ENCODE results near the gene LOXL3. TPM values are rescaled to one million over a fixed set of nuclear protein-coding genes. Genes with fewer than 3 reads are reported as not detected.

The LOXL3 gene
- total RNA-seq, 3 donors from 2014 or later (not counting 1 experiment from before 2014, with no cell fraction given) = 0.43 to 2.0 (median 0.93) TPM

GRCh38 chr2:74555610-74556103 lies 1.9 kb upstream of the LOXL3 start:
- H3K4me1 Mint-ChIP-seq = peaks cover 14 to 42% of the 10 kb centered on the region in 2 donors
- Histone ChIP-seq H3K27ac (ENCODE audit: low read length) (peak overlapping the region; percentile 66), H3K4me3 (ENCODE audit: low read length) (peak overlapping the region; percentile 70), H3K9me3 (ENCODE audit: control insufficient read depth, insufficient read depth, low read length) (no peaks in the 10 kb centered on the region), H3K27me3 (ENCODE audit: control insufficient read depth, insufficient read depth, low read length) (no peaks in the 10 kb centered on the region), H3K36me3 (ENCODE audit: control insufficient read depth, insufficient read depth, low read length) (peaks cover 6% of the 10 kb centered on the region), H3K4me1 (ENCODE audit: control insufficient read depth, insufficient read depth, low read length) (peaks cover 24% of the 10 kb centered on the region)
- ATAC-seq (no peak), DNase-seq (no peak)
- peak overlapping the region; percentile 92 for H3K4me3 Mint-ChIP-seq
- H3K27me3 Mint-ChIP-seq (ENCODE audit: low read depth in 2 of 2) = peaks cover 10 to 20% of the 10 kb centered on the region in 2 donors
- H3K36me3 Mint-ChIP-seq = no peaks in the 10 kb centered on the region
- 66% methylated on average over 17 of the region's 17 CpGs for whole genome bisulfite sequencing (ENCODE audit: insufficient coverage)
- no peaks in the 10 kb centered on the region for H3K9me3 Mint-ChIP-seq
- TF ChIP-seq, protein P1, sequence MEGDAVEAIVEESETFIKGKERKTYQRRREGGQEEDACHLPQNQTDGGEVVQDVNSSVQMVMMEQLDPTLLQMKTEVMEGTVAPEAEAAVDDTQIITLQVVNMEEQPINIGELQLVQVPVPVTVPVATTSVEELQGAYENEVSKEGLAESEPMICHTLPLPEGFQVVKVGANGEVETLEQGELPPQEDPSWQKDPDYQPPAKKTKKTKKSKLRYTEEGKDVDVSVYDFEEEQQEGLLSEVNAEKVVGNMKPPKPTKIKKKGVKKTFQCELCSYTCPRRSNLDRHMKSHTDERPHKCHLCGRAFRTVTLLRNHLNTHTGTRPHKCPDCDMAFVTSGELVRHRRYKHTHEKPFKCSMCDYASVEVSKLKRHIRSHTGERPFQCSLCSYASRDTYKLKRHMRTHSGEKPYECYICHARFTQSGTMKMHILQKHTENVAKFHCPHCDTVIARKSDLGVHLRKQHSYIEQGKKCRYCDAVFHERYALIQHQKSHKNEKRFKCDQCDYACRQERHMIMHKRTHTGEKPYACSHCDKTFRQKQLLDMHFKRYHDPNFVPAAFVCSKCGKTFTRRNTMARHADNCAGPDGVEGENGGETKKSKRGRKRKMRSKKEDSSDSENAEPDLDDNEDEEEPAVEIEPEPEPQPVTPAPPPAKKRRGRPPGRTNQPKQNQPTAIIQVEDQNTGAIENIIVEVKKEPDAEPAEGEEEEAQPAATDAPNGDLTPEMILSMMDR (IDR thresholded peaks at IDR 0.05) = no peak
- peak overlapping the region; percentile 80 to 89 for H3K27ac Mint-ChIP-seq
- intact Hi-C loops (cut with micrococcal nuclease) = no loop called here

DNA sequence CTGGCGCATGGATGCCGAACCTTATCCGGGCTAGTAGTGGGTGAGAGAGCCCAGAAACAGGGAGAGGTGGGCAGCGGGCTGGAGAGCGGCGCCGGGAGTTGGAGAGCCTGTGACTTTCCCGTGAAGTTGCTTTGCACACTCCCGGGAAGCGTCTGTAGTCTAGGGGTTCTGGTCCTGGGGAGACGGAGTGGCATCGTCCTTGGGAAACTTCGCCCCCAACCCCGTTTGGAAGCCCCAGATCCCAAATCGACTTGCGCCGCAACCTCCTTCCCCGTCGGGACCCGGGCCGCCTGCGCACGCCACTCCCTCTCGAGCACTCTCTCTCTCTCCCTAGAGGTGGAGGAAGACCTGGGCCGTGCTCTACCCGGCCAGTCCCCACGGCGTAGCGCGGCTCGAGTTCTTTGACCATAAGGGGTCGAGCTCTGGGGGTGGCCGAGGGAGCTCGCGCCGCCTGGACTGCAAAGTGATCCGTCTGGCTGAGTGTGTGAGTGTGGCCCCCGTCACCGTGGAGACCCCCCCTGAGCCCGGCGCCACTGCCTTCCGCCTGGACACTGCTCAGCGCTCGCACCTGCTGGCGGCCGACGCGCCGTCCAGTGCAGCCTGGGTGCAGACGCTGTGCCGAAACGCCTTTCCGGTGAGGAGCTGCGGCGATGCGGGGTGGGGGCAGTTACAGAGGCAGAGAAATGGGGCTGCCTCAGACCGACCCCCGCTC lies 1.2 kb upstream of the LOXL3 start:
- peaks cover 6% of the 10 kb centered on the region for H3K36me3 ChIP-seq (ENCODE audit: control insufficient read depth, insufficient read depth, low read length)
- WGBS (ENCODE audit: insufficient coverage) = under 1% methylated on average over 58 of the region's 58 CpGs
- ATAC-seq (peak; percentile 52 to 64 (median 57)), DNase-seq (peak; percentile 39 to 62)
- no peaks in the 10 kb centered on the region for H3K9me3 Mint-ChIP-seq
- peaks cover 17 to 21% of the 10 kb centered on the region in 2 donors for H3K27me3 Mint-ChIP-seq (ENCODE audit: low read depth in 2 of 2)
- peak overlapping the region; percentile 80 to 89 for H3K27ac Mint-ChIP-seq
- H3K4me1 ChIP-seq (ENCODE audit: control insufficient read depth, insufficient read depth, low read length) = peaks cover 24% of the 10 kb centered on the region
- peaks cover 7 to 36% of the 10 kb centered on the region in 2 donors for H3K4me1 Mint-ChIP-seq
- peak overlapping the region; percentile 70 for H3K4me3 ChIP-seq (ENCODE audit: low read length)
- H3K27ac ChIP-seq (ENCODE audit: low read length) = peak overlapping the region; percentile 66
- no peaks in the 10 kb centered on the region for H3K9me3 ChIP-seq (ENCODE audit: control insufficient read depth, insufficient read depth, low read length)
- no peaks in the 10 kb centered on the region for H3K36me3 Mint-ChIP-seq
- TF ChIP-seq, protein P1 (IDR thresholded peaks at IDR 0.05) = no peak
- peak overlapping the region; percentile 92 for H3K4me3 Mint-ChIP-seq
- intact Hi-C loops (cut with micrococcal nuclease) = no loop called here
- H3K27me3 ChIP-seq (ENCODE audit: control insufficient read depth, insufficient read depth, low read length) = peaks cover 5% of the 10 kb centered on the region

DNA sequence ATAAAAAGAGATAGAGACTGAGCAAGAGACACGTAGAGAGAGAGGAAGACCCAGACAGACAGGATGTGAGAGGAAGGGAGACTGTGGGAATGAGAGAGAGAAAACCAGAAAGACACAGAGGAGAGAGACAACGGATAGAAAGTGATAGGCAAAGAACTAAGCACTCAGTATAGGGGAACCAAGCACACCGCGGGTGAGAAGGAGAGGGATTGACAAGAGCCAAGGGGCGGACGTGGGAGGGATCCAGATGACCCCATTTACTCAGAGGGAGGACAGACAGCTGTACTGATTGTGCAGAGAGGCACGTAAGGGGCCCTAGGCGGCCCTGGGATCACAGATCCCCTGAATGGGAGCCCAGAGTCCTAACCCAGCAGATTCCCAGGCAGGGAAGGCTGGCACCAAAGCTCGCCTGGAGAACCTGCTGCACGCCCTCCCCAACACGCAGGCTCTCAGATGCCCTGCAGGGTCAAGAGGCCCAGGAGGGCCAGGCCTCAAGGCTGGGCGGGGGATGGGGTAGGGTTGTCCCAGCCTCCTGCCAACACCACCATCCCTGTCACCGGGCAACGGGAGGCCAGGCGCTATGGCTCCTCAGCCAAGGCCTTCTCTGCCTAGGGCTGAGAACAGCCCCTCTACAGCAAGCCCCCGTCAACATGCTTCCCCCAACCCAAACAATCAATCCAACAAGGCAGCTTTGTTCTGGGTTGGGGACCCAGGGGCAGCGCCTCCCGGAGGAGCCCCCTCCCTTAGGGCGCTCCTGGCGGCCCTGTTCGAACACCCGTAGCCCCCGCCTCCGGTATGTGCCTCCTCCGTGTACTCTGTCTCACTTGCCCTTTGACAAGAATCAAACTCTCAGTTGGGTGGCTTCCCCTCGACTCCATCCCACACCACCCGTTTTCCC lies 579 bp downstream of the LOXL3 start:
- H3K4me1 Mint-ChIP-seq = peaks cover 10 to 36% of the 10 kb centered on the region in 2 donors
- Histone ChIP-seq H3K4me1 (ENCODE audit: control insufficient read depth, insufficient read depth, low read length) (peaks cover 38% of the 10 kb centered on the region), H3K9me3 (ENCODE audit: control insufficient read depth, insufficient read depth, low read length) (no peaks in the 10 kb centered on the region), H3K27ac (ENCODE audit: low read length) (peak overlapping the region; percentile 66), H3K27me3 (ENCODE audit: control insufficient read depth, insufficient read depth, low read length) (peaks cover 17% of the 10 kb centered on the region), H3K4me3 (ENCODE audit: low read length) (no peak overlapping the region), H3K36me3 (ENCODE audit: control insufficient read depth, insufficient read depth, low read length) (peaks cover 6% of the 10 kb centered on the region)
- H3K36me3 Mint-ChIP-seq = no peaks in the 10 kb centered on the region
- H3K27ac Mint-ChIP-seq = peak overlapping the region; percentile 80 to 89
- ATAC-seq (no peak), DNase-seq (peak in 1 of 2 donors; percentile 27)
- no peaks in the 10 kb centered on the region for H3K9me3 Mint-ChIP-seq
- peaks cover 30 to 32% of the 10 kb centered on the region in 2 donors for H3K27me3 Mint-ChIP-seq (ENCODE audit: low read depth in 2 of 2)
- WGBS (ENCODE audit: insufficient coverage) = 88% methylated on average over 27 of the region's 27 CpGs
- TF ChIP-seq, protein P1 (IDR thresholded peaks at IDR 0.05) = no peak
- intact Hi-C loops (cut with micrococcal nuclease) = no loop called here
- H3K4me3 Mint-ChIP-seq = peak overlapping the region; percentile 75

Measured in natural killer cell (primary cell).